Panc1 (cell line): Measurements from ENCODE around the gene HES1.

Source experiments
- POLR2AphosphoS5 ChIP-seq: IDR thresholded peaks from 2 replicates; pipeline ENCODE4 v1.6.1; 2012; ENCODE audit warnings: mild to moderate bottlenecking, low read depth, low read length, moderate library complexity
- SIN3A ChIP-seq: IDR thresholded peaks from 2 replicates; pipeline ENCODE4 v1.6.1; 2012; ENCODE audit warnings: low read depth, mild to moderate bottlenecking, low read length, moderate library complexity, borderline replicate concordance; ENCODE audit not compliant: insufficient read depth
- TF ChIP-seq, protein P1 (sequence below): fragments of 450-650 bp; IDR thresholded peaks from 2 replicates; pipeline ENCODE4 v1.5.1; 2017; ENCODE audit warnings: mild to moderate bottlenecking
- TF ChIP-seq, protein P2 (sequence below), 2 experiments: IDR thresholded peaks; 2 replicates each; pipeline ENCODE4 v1.6.1; 2011 to 2012; ENCODE audit warnings: low read depth in 2 of 2, control low read depth in 1 of 2, low read length in 1 of 2, mild to moderate bottlenecking in 1 of 2, moderate library complexity in 1 of 2; ENCODE audit not compliant: insufficient read depth in 1 of 2

DNA sequence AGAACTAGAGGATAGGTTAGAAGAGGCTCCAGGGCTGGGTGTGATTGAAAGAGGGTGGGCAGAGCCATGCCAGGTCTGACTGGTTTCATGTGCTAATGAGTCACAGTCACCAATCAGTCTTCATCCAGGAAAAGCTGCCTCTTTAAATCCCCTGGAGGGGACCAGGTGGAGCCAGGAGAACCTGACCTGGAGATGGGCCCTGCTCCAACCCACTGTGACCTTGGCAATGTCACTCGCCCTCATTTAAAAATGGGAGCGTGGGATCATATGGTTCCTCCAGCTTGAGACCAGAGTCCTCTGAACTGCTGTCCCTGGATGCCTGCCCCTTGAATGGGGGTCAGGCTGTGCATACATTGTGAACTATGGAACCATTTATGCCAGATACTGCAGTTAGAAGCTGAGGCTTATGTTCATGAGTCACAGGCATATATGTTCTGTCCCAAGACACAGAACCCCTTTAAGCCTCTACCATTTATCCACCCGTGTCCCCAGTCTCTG, 23.0 kb downstream of the HES1 start:
- TF ChIP-seq, protein P1, sequence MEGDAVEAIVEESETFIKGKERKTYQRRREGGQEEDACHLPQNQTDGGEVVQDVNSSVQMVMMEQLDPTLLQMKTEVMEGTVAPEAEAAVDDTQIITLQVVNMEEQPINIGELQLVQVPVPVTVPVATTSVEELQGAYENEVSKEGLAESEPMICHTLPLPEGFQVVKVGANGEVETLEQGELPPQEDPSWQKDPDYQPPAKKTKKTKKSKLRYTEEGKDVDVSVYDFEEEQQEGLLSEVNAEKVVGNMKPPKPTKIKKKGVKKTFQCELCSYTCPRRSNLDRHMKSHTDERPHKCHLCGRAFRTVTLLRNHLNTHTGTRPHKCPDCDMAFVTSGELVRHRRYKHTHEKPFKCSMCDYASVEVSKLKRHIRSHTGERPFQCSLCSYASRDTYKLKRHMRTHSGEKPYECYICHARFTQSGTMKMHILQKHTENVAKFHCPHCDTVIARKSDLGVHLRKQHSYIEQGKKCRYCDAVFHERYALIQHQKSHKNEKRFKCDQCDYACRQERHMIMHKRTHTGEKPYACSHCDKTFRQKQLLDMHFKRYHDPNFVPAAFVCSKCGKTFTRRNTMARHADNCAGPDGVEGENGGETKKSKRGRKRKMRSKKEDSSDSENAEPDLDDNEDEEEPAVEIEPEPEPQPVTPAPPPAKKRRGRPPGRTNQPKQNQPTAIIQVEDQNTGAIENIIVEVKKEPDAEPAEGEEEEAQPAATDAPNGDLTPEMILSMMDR: no peak
- TF ChIP-seq POLR2AphosphoS5 (no peak), SIN3A (no peak)
- TF ChIP-seq, protein P2, sequence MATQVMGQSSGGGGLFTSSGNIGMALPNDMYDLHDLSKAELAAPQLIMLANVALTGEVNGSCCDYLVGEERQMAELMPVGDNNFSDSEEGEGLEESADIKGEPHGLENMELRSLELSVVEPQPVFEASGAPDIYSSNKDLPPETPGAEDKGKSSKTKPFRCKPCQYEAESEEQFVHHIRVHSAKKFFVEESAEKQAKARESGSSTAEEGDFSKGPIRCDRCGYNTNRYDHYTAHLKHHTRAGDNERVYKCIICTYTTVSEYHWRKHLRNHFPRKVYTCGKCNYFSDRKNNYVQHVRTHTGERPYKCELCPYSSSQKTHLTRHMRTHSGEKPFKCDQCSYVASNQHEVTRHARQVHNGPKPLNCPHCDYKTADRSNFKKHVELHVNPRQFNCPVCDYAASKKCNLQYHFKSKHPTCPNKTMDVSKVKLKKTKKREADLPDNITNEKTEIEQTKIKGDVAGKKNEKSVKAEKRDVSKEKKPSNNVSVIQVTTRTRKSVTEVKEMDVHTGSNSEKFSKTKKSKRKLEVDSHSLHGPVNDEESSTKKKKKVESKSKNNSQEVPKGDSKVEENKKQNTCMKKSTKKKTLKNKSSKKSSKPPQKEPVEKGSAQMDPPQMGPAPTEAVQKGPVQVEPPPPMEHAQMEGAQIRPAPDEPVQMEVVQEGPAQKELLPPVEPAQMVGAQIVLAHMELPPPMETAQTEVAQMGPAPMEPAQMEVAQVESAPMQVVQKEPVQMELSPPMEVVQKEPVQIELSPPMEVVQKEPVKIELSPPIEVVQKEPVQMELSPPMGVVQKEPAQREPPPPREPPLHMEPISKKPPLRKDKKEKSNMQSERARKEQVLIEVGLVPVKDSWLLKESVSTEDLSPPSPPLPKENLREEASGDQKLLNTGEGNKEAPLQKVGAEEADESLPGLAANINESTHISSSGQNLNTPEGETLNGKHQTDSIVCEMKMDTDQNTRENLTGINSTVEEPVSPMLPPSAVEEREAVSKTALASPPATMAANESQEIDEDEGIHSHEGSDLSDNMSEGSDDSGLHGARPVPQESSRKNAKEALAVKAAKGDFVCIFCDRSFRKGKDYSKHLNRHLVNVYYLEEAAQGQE (IDR thresholded peaks at IDR 0.05; ENCODE audit: insufficient read depth in 1 of 2, low read depth in 2 of 2, low read length in 1 of 2): no peak
